KOPT-K1 (cell line): ENCODE results near the gene TMEM234.

Source experiments
- H3K27ac ChIP-seq: fragments of 200-600 bp; sonication (generic); 2 replicates; pipeline ENCODE4 v1.5.1; 2016; ENCODE audit warnings: antibody characterized with exemption, mild to moderate bottlenecking, low read depth, low read length; ENCODE audit not compliant: poor library complexity, severe bottlenecking
- H3K36me3 ChIP-seq: fragments of 200-600 bp; sonication (generic); 2 replicates; pipeline ENCODE4 v1.5.1; 2017; ENCODE audit warnings: antibody characterized with exemption, mild to moderate bottlenecking, low read length, moderate library complexity; ENCODE audit not compliant: insufficient read depth
- H3K9me3 ChIP-seq: fragments of 200-600 bp; sonication (generic); 2 replicates; pipeline ENCODE4 v1.5.1; 2017; ENCODE audit warnings: antibody characterized with exemption, low read length, mild to moderate bottlenecking; ENCODE audit not compliant: insufficient read depth, poor library complexity, severe bottlenecking

TMEM234 gene

GRCh38 chr1:32220746-32221580 is 1.2 kb downstream of the TMEM234 start:
- Histone ChIP-seq H3K27ac (peak overlapping the region; percentile 86), H3K9me3 (no peaks in the 10 kb centered on the region), H3K36me3 (peaks cover 26% of the 10 kb centered on the region)

GRCh38 chr1:32219022-32219421 is 3.1 kb downstream of the TMEM234 start:
- Histone ChIP-seq H3K36me3 (peaks cover 15% of the 10 kb centered on the region), H3K9me3 (no peaks in the 10 kb centered on the region), H3K27ac (no peak overlapping the region)

GRCh38 chr1:32216566-32216965 is 5.6 kb downstream of the TMEM234 start:
- Histone ChIP-seq H3K9me3 (no peaks in the 10 kb centered on the region), H3K27ac (no peak overlapping the region), H3K36me3 (peaks cover 9% of the 10 kb centered on the region; the same call in 1 of the 2 replicates)

- Histone ChIP-seq H3K27ac (peak overlapping the region; percentile 23), H3K36me3 (peaks cover 9% of the 10 kb centered on the region; the same call in 1 of the 2 replicates), H3K9me3 (no peaks in the 10 kb centered on the region)
These were observed 6.3 kb downstream of the TMEM234 start for GRCh38 chr1:32215629-32216480.

- no peak within 1 kb of the TSS for H3K27ac ChIP-seq
These were observed 13.2 kb downstream of the TMEM234 start, which contains the start of gene DCDC2B for GRCh38 chr1:32208891-32209328. TSS of gene DCDC2B (plus strand) at chr1:32209089. CDS start at chr1:32209094, 5 bp downstream.

GRCh38 chr1:32208469-32208868 is 13.7 kb downstream of the TMEM234 start:
- peaks cover 12% of the 10 kb centered on the region for H3K36me3 ChIP-seq
- H3K9me3 ChIP-seq, result no peaks in the 10 kb centered on the region
- H3K27ac ChIP-seq, result no peak overlapping the region

More at GRCh38 chr1:32208891-32209328, 13.2 kb downstream of the TMEM234 start, which contains the start of gene DCDC2B:
- Histone ChIP-seq H3K9me3 (no peaks in the 10 kb centered on the region), H3K36me3 (peaks cover 12% of the 10 kb centered on the region)

- Histone ChIP-seq H3K9me3 (no peaks in the 10 kb centered on the region), H3K27ac (peak within 1 kb of the TSS; percentile 73), H3K36me3 (peaks cover 12% of the 10 kb centered on the region)
These were observed 16.5 kb downstream of the TMEM234 start, which contains the start of gene IQCC for GRCh38 chr1:32205401-32206370. TSS of gene IQCC (plus strand) at chr1:32205671. CDS start at chr1:32205682, 11 bp downstream.

GRCh38 chr1:32204943-32205361 is 17.2 kb downstream of the TMEM234 start:
- peak overlapping the region; percentile 73 for H3K27ac ChIP-seq
- no peaks in the 10 kb centered on the region for H3K9me3 ChIP-seq
- H3K36me3 ChIP-seq, result peaks cover 12% of the 10 kb centered on the region

- Histone ChIP-seq H3K27ac (peak overlapping the region; percentile 77), H3K9me3 (no peaks in the 10 kb centered on the region), H3K36me3 (peaks cover 28% of the 10 kb centered on the region)
These were observed 20.9 kb downstream of the TMEM234 start for GRCh38 chr1:32201011-32201855.

GRCh38 chr1:32200226-32201010 is 21.7 kb downstream of the TMEM234 start, which contains the start of gene CCDC28B:
TSS of gene CCDC28B (plus strand) at chr1:32200595. CDS start at chr1:32201936, 1,341 bp downstream.
- H3K9me3 ChIP-seq, result no peaks in the 10 kb centered on the region
- peaks cover 36% of the 10 kb centered on the region for H3K36me3 ChIP-seq
- peak within 1 kb of the TSS; percentile 77 for H3K27ac ChIP-seq

GRCh38 chr1:32199717-32200072 is 22.5 kb downstream of the TMEM234 start:
- peak overlapping the region; percentile 77 for H3K27ac ChIP-seq
- no peaks in the 10 kb centered on the region for H3K9me3 ChIP-seq
- H3K36me3 ChIP-seq, result peaks cover 43% of the 10 kb centered on the region

GRCh38 chr1:32199043-32199716 is 23.0 kb downstream of the TMEM234 start:
- no peaks in the 10 kb centered on the region for H3K9me3 ChIP-seq
- peaks cover 49% of the 10 kb centered on the region for H3K36me3 ChIP-seq
- peak overlapping the region; percentile 77 for H3K27ac ChIP-seq
